Measurements from ENCODE around the gene NFATC3.
"Not testable (repeated sequence)": the region's sequence is repeated elsewhere in the genome, so short reads cannot be mapped to it uniquely, and the experiment has no call there.

NFATC3 gene

GRCh38 chr16:68090130-68090529 is 5.0 kb downstream of the NFATC3 start:
- DNase-seq = no peak

GRCh38 chr16:68090533-68090932 is 5.4 kb downstream of the NFATC3 start:
- DNase-seq = no peak

- DNase-seq = no peak
These were observed 6.5 kb downstream of the NFATC3 start for GRCh38 chr16:68091380-68092261.

GRCh38 chr16:68092275-68092674 is 7.1 kb downstream of the NFATC3 start:
- not testable (repeated sequence) for DNase-seq

GRCh38 chr16:68093816-68094613 is 8.8 kb downstream of the NFATC3 start:
- peak in 1 of 2 experiments; percentile 28 for DNase-seq

GRCh38 chr16:68094614-68094934 is 9.4 kb downstream of the NFATC3 start:
- DNase-seq = no peak

- no peak for DNase-seq
These were observed 11.3 kb downstream of the NFATC3 start for GRCh38 chr16:68096491-68096890.

GRCh38 chr16:68097088-68097487 is 11.9 kb downstream of the NFATC3 start:
- no peak for DNase-seq

- no peak for DNase-seq
These were observed 12.7 kb downstream of the NFATC3 start for GRCh38 chr16:68097895-68098294.

- DNase-seq = no peak
These were observed 15.3 kb downstream of the NFATC3 start for GRCh38 chr16:68100488-68100887.

- DNase-seq = no peak
These were observed 20.4 kb downstream of the NFATC3 start for GRCh38 chr16:68105611-68106010.

GRCh38 chr16:68107230-68107928 is 22.2 kb downstream of the NFATC3 start:
- DNase-seq = not testable (repeated sequence)

GRCh38 chr16:68109156-68109555 is 24.0 kb downstream of the NFATC3 start:
- not testable (repeated sequence) for DNase-seq

- not testable (repeated sequence) for DNase-seq
These were observed 25.4 kb downstream of the NFATC3 start for GRCh38 chr16:68110611-68111010.

GRCh38 chr16:68111379-68111778 is 26.2 kb downstream of the NFATC3 start:
- no peak for DNase-seq

- no peak for DNase-seq
These were observed 28.0 kb downstream of the NFATC3 start for GRCh38 chr16:68113059-68113761.

GRCh38 chr16:68113765-68114240 is 28.6 kb downstream of the NFATC3 start:
- DNase-seq = no peak

- DNase-seq = not testable (repeated sequence)
These were observed 29.8 kb downstream of the NFATC3 start for GRCh38 chr16:68114939-68115338.

GRCh38 chr16:68115851-68116250 is 30.7 kb downstream of the NFATC3 start:
- no peak for DNase-seq

GRCh38 chr16:68116256-68116867 is 31.2 kb downstream of the NFATC3 start:
- peak in 1 of 2 experiments; percentile 30 for DNase-seq

- no peak for DNase-seq
These were observed 32.7 kb downstream of the NFATC3 start for GRCh38 chr16:68117884-68118283.

GRCh38 chr16:68118954-68119353 is 33.8 kb downstream of the NFATC3 start:
- DNase-seq = not testable (repeated sequence)

Measured in SW 1271 (cell line).